ENCODE measurements around the gene SLC49A4.

DNA sequence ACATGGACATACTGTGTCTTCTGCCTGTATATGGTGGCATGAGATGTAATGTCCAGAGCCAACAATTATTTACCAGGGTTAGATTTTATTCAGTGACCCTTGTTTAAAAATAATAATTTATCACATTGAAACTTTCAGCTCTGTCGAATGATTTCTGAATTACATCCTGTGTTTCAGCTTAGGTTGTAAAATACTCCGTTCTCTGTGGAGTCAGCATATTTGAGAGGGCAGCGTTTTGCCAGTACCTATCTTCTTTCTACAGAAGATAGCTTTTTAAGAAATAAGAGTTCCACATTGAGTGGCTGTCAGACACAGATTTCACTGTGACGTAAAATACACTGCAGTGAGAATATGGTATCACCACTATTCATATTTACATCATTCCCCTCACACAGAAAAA, 85.3 kb downstream of the SLC49A4 start:
- TF ChIP-seq, protein P1, sequence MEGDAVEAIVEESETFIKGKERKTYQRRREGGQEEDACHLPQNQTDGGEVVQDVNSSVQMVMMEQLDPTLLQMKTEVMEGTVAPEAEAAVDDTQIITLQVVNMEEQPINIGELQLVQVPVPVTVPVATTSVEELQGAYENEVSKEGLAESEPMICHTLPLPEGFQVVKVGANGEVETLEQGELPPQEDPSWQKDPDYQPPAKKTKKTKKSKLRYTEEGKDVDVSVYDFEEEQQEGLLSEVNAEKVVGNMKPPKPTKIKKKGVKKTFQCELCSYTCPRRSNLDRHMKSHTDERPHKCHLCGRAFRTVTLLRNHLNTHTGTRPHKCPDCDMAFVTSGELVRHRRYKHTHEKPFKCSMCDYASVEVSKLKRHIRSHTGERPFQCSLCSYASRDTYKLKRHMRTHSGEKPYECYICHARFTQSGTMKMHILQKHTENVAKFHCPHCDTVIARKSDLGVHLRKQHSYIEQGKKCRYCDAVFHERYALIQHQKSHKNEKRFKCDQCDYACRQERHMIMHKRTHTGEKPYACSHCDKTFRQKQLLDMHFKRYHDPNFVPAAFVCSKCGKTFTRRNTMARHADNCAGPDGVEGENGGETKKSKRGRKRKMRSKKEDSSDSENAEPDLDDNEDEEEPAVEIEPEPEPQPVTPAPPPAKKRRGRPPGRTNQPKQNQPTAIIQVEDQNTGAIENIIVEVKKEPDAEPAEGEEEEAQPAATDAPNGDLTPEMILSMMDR (IDR thresholded peaks at IDR 0.05): no peak
- no peak for TF ChIP-seq POLR2AphosphoS5 (IDR thresholded peaks at IDR 0.05)

Measured in gastroesophageal sphincter (tissue), 3 donors.